ENCODE measurements around the gene STRIT1. TPM values are rescaled to one million over a fixed set of nuclear protein-coding genes. Genes with fewer than 3 reads are reported as not detected.
A peak's percentile ranks its signal among the peaks of the same experiment; 100 is the strongest.

STRIT1 gene
- total RNA-seq, 2 experiments from 2014 or later = not detected

DNA sequence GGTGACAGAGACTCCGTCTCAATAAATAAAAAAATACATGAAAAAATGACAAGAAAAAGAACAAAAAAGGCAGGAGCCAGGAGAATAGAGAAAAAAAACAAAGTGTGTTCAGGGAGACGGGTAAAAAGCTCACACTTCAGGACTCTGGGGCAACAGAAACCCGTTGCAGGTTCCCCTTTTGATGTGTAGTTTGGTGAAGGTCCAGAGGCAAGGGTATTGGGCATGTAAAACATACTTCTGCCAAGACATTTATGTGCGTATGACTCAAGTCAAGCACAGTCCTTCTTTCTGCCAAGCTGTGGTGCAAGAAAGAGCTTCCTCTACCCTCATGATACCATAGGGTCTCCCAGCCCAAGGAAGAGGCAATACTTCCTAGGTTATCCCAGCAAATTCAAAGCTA, 33.4 kb upstream of the STRIT1 start:
- H3K4me1 Mint-ChIP-seq (ENCODE audit: low read depth) = no peaks in the 10 kb centered on the region
- no peak overlapping the region for H3K4me3 Mint-ChIP-seq
- no peaks in the 10 kb centered on the region for H3K9me3 Mint-ChIP-seq
- H3K36me3 Mint-ChIP-seq (ENCODE audit: low read depth) = no peaks in the 10 kb centered on the region
- DNase-seq = no peak
- intact Hi-C loops (cut with micrococcal nuclease) = no loop called here
- no peak overlapping the region for H3K27ac Mint-ChIP-seq
- CTCF ChIA-PET = no interaction called here
- H3K27me3 Mint-ChIP-seq (ENCODE audit: low read depth) = peaks cover 3% of the 10 kb centered on the region

DNA sequence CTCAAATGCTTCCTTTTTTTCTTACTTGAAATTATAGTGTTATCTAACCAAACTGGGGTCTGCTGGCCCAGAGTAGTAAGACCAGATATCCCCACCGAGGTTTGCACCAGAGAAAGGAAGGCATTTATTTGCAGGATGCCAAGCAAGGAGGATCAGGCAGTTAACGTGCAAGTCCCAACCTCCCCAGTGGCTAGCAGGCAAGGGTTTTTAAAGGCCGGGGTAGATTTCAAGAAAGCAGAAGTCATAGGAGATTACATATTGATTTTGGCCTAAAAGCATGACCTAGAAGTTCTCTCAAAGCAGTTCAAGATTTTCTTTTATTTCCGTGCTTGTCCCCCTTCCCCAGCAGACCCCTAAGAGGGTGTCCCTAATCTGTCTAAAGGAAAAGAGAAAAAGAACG, 32.8 kb upstream of the STRIT1 start:
- no peaks in the 10 kb centered on the region for H3K36me3 Mint-ChIP-seq (ENCODE audit: low read depth)
- no peak for DNase-seq
- no peaks in the 10 kb centered on the region for H3K9me3 Mint-ChIP-seq
- H3K4me3 Mint-ChIP-seq = no peak overlapping the region
- no peaks in the 10 kb centered on the region for H3K4me1 Mint-ChIP-seq (ENCODE audit: low read depth)
- H3K27ac Mint-ChIP-seq = no peak overlapping the region
- peaks cover 3% of the 10 kb centered on the region for H3K27me3 Mint-ChIP-seq (ENCODE audit: low read depth)
- CTCF ChIA-PET = no interaction called here
- intact Hi-C loops (cut with micrococcal nuclease) = no loop called here

DNA sequence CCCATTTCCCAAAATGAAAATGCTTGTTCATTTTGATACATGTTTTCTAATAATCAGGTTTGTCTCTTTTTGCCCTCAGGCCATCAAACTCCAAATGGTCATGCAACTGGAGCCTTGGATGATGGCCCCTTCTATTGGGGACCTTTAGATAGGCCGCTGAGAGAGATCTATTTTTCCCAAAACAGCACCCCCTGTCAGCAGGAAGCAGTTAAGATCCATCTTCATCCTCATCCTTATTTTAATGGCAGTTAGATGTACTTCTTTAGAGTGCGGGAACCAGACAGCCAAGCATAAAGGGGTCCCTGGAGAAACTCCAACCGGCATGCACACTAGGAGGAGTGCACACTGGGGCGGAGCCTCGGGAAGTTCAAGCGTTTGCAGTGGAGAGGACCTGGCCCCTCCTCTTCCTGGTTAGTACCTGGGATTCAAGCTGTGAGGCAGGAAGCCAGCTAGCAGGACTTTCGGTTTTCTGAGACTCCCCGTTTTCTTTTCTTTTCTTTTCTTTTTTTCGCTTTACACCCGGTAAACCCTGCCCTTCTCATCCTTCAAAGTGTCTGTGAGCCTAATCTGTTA, 31.9 kb upstream of the STRIT1 start:
- H3K27ac Mint-ChIP-seq = no peak overlapping the region
- intact Hi-C loops (cut with micrococcal nuclease) = no loop called here
- H3K9me3 Mint-ChIP-seq = no peaks in the 10 kb centered on the region
- H3K4me1 Mint-ChIP-seq (ENCODE audit: low read depth) = no peaks in the 10 kb centered on the region
- no peaks in the 10 kb centered on the region for H3K36me3 Mint-ChIP-seq (ENCODE audit: low read depth)
- no peak overlapping the region for H3K4me3 Mint-ChIP-seq
- CTCF ChIA-PET = no interaction called here
- H3K27me3 Mint-ChIP-seq (ENCODE audit: low read depth) = peaks cover 3% of the 10 kb centered on the region
- no peak for DNase-seq

DNA sequence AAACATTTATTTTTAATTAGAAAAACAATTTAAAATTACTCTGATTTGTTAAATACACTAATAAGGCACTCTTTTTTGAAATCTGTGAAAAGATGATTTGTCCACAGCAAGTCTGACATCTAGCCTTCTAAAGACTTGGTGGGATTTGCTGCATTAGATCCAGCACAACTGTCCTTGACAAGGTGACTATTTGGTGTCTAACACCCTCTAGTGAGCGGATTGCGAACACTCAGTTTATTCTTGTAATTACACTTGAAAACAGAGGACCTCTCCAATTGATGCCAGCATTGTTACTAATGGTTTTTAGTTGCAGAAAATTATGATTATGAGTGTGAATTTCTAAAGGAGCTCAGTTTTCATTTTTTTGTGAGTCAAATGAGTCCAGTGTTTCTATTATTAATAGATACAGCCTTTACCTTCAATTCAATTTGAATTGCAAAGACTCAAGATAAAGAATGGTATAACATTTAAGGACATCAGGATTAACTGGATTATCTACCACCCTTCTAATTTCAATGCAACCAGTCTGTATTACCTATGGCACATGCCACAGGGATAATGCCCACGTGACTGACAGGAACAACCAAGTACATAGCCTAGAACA, 29.7 kb upstream of the STRIT1 start:
- H3K4me1 Mint-ChIP-seq (ENCODE audit: low read depth) = no peaks in the 10 kb centered on the region
- H3K9me3 Mint-ChIP-seq = no peaks in the 10 kb centered on the region
- no peaks in the 10 kb centered on the region for H3K27me3 Mint-ChIP-seq (ENCODE audit: low read depth)
- CTCF ChIA-PET = interaction anchor here (0.7 kb wide), 1 partner anchor 347 kb away, joined by 3 read pairs; no protein-coding TSS in a partner anchor
- intact Hi-C loops (cut with micrococcal nuclease) = loop anchor here (1.0 kb wide), 2 partner anchors 564 to 988 kb away; no protein-coding TSS in a partner anchor
- H3K4me3 Mint-ChIP-seq = no peak overlapping the region
- DNase-seq = peak; percentile 47
- no peaks in the 10 kb centered on the region for H3K36me3 Mint-ChIP-seq (ENCODE audit: low read depth)
- H3K27ac Mint-ChIP-seq = no peak overlapping the region

DNA sequence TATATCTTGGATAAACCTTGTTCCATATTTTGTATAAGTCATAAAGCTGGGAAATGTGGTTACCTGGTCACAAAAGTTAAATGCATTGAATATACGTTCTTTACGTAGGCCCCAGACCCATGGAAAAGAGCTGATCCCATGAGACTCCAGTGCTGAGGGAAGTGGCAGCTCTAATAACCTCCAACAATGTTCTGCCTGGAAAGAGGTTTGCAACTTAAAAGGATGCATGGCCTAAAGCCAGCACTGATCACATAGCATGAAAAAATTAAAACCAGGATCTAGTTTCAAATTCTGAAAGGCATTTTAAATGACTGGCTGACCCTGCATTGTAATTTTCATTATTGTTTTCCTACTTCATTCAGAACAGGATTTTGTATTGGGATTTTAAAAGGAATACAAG, 27.9 kb upstream of the STRIT1 start:
- Mint-ChIP-seq H3K4me1 (ENCODE audit: low read depth) (no peaks in the 10 kb centered on the region), H3K9me3 (no peaks in the 10 kb centered on the region), H3K36me3 (ENCODE audit: low read depth) (no peaks in the 10 kb centered on the region), H3K27me3 (ENCODE audit: low read depth) (no peaks in the 10 kb centered on the region), H3K4me3 (no peak overlapping the region), H3K27ac (no peak overlapping the region)
- intact Hi-C loops (cut with micrococcal nuclease) = no loop called here
- CTCF ChIA-PET = interaction anchor here (0.7 kb wide), 1 partner anchor 530 kb away, joined by 3 read pairs; no protein-coding TSS in a partner anchor
- no peak for DNase-seq

DNA sequence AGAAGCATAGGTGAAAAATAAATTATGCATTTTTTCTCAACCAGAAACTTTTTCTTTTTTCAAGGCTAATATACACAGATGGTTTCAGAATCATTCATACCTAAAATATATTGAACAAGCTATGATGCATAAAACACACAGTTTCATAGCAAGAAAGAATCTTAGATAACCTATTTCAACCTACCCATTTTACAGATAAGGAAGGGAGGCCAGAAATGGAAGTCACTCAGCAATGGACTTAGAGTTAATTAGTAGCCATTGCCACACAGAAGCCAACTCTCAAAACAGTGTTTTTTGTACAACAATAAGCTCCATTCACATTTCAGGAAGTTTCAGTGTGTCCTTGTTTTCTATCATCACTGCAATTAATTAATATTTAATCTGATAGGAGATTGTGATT, 27.5 kb upstream of the STRIT1 start:
- H3K36me3 Mint-ChIP-seq (ENCODE audit: low read depth) = no peaks in the 10 kb centered on the region
- H3K4me3 Mint-ChIP-seq = no peak overlapping the region
- H3K9me3 Mint-ChIP-seq = no peaks in the 10 kb centered on the region
- no peak for DNase-seq
- no peaks in the 10 kb centered on the region for H3K4me1 Mint-ChIP-seq (ENCODE audit: low read depth)
- CTCF ChIA-PET = interaction anchor here (0.6 to 0.7 kb wide), 2 partner anchors 529 to 1305 kb away, joined by 3 read pairs; no protein-coding TSS in a partner anchor
- intact Hi-C loops (cut with micrococcal nuclease) = no loop called here
- H3K27me3 Mint-ChIP-seq (ENCODE audit: low read depth) = no peaks in the 10 kb centered on the region
- no peak overlapping the region for H3K27ac Mint-ChIP-seq

DNA sequence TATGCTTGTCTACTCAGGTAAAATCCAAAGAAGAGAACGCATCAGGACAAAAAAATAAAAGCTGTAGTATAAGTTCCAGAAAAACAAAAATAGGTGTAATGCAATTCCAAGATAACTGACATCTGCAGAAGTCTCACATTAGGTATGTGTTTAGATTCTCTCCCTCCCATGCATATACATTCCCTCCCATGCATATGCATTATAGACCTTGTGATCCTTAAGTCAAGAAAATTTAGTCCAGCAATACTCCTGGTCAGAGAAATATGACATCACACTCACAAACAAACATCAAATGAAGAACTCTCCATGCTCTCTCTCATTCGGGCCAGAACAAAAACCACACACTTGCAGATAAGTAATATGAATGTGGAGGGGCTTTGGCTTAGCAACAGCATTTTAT, 25.3 kb upstream of the STRIT1 start:
- no peak overlapping the region for H3K4me3 Mint-ChIP-seq
- intact Hi-C loops (cut with micrococcal nuclease) = no loop called here
- CTCF ChIA-PET = no interaction called here

DNA sequence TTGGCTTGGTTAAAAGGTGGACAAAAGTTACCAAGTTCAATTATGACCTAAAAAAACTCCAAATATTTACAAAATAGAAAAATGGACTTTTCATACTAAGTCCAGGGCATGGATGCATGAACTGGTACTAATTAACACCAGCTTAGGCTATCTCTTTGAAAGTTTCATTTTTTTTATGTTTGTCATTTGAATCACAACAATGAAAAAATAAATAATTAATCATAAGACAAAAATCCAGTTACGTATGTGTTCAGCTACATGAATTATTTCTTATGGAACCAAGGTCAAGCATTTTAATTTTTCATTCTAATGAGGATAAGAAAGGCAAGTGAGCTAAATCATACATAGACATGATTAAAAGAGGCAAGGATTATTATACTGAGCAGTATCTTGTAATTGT, 23.7 kb upstream of the STRIT1 start:
- Mint-ChIP-seq H3K27ac (no peak overlapping the region), H3K4me1 (ENCODE audit: low read depth) (no peaks in the 10 kb centered on the region), H3K4me3 (no peak overlapping the region), H3K9me3 (no peaks in the 10 kb centered on the region), H3K36me3 (ENCODE audit: low read depth) (no peaks in the 10 kb centered on the region), H3K27me3 (ENCODE audit: low read depth) (no peaks in the 10 kb centered on the region)
- intact Hi-C loops (cut with micrococcal nuclease) = no loop called here
- DNase-seq = no peak
- CTCF ChIA-PET = no interaction called here

More for the DNA sequence above, 25.3 kb upstream of the STRIT1 start:
- DNase-seq = no peak
- no peaks in the 10 kb centered on the region for H3K4me1 Mint-ChIP-seq (ENCODE audit: low read depth)
- no peaks in the 10 kb centered on the region for H3K27me3 Mint-ChIP-seq (ENCODE audit: low read depth)
- H3K27ac Mint-ChIP-seq = no peak overlapping the region
- no peaks in the 10 kb centered on the region for H3K36me3 Mint-ChIP-seq (ENCODE audit: low read depth)
- H3K9me3 Mint-ChIP-seq = no peaks in the 10 kb centered on the region

DNA sequence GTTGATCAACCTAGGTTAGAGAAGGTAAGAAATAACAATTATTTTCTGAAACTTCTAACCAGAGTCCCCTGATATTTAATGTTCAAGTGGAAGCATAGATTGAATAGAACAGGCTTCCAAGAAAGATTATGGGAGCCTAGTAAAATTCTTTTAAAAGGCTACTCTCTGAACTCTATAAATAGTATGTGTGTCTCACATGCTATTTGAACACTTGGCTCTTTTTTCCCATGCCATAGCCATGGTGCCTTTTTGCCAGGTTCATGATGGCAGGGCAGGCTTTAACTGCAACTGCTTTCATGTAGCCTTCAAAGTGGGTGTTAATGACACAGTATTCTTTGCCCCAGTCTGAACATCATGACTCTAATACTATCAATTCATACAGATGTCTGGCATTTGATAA, 22.9 kb upstream of the STRIT1 start:
- H3K36me3 Mint-ChIP-seq (ENCODE audit: low read depth) = no peaks in the 10 kb centered on the region
- no peak overlapping the region for H3K27ac Mint-ChIP-seq
- no peaks in the 10 kb centered on the region for H3K9me3 Mint-ChIP-seq
- H3K4me3 Mint-ChIP-seq = no peak overlapping the region
- DNase-seq = no peak
- no peaks in the 10 kb centered on the region for H3K27me3 Mint-ChIP-seq (ENCODE audit: low read depth)
- no peaks in the 10 kb centered on the region for H3K4me1 Mint-ChIP-seq (ENCODE audit: low read depth)
- intact Hi-C loops (cut with micrococcal nuclease) = no loop called here
- CTCF ChIA-PET = no interaction called here

DNA sequence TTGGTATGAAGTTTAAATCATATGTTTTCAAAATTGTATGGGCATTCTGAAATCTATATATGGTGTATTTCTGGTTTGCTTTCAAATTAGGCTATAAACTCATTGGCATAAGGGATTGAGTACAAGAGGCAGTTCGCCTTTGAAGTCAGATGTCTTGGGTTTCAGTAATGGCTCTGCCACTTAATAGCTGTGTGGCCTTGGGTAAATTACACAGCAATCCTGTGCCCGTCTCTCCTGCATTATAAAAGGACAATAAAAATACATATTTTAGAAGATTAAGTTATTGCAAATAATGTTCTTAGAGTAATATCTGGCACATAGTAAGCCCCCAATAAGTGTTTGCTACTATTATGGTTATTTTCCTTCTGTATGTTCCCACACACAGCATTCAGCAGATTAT, 20.4 kb upstream of the STRIT1 start:
- no peaks in the 10 kb centered on the region for H3K36me3 Mint-ChIP-seq (ENCODE audit: low read depth)
- CTCF ChIA-PET = no interaction called here
- H3K4me1 Mint-ChIP-seq (ENCODE audit: low read depth) = no peaks in the 10 kb centered on the region
- no peak overlapping the region for H3K27ac Mint-ChIP-seq
- no peaks in the 10 kb centered on the region for H3K27me3 Mint-ChIP-seq (ENCODE audit: low read depth)
- no peaks in the 10 kb centered on the region for H3K9me3 Mint-ChIP-seq
- H3K4me3 Mint-ChIP-seq = no peak overlapping the region
- intact Hi-C loops (cut with micrococcal nuclease) = no loop called here
- DNase-seq = no peak

DNA sequence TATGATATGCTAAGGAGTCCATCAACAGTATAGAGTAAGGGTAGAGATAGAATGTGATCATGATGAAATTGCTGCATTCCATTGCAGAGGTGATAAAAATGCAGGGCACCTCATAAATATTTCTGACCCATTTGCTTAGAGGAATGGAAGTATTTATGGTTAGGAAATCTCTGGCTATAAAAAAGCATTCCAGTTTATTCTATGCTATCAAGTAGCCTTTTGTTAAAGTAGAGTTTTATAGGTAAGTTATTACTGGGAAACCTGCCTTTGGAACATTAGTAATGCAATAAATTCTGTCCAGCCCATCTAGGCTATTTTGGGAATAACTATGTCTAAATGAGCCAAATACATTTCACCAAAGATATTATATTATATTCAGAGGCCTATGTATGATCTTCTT, 19.8 kb upstream of the STRIT1 start:
- DNase-seq = no peak
- no peaks in the 10 kb centered on the region for H3K4me1 Mint-ChIP-seq (ENCODE audit: low read depth)
- H3K27me3 Mint-ChIP-seq (ENCODE audit: low read depth) = no peaks in the 10 kb centered on the region
- H3K4me3 Mint-ChIP-seq = no peak overlapping the region
- intact Hi-C loops (cut with micrococcal nuclease) = no loop called here
- H3K27ac Mint-ChIP-seq = no peak overlapping the region
- no peaks in the 10 kb centered on the region for H3K36me3 Mint-ChIP-seq (ENCODE audit: low read depth)
- CTCF ChIA-PET = no interaction called here
- no peaks in the 10 kb centered on the region for H3K9me3 Mint-ChIP-seq

DNA sequence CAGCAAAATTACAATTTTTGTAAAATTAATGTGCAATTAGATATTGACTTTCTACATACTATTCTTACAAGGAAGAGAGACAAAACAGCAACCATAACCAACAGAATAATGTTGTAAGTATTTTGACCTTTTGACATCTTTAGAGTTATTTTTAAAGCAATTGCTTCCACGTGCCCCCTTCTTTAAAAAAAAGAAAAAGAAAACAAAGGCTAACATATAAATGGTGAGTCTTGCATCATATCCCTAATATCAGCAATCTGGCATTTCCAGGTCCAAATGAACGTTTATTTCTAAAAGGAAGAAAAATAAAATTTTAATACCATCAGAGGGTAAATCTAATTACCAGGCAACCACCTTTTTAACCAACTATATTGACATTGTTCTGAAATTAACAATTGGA, 19.3 kb upstream of the STRIT1 start:
- CTCF ChIA-PET = no interaction called here
- no peak overlapping the region for H3K27ac Mint-ChIP-seq
- no peaks in the 10 kb centered on the region for H3K9me3 Mint-ChIP-seq
- no peak overlapping the region for H3K4me3 Mint-ChIP-seq
- no peaks in the 10 kb centered on the region for H3K4me1 Mint-ChIP-seq (ENCODE audit: low read depth)
- intact Hi-C loops (cut with micrococcal nuclease) = no loop called here
- no peaks in the 10 kb centered on the region for H3K36me3 Mint-ChIP-seq (ENCODE audit: low read depth)
- no peak for DNase-seq
- H3K27me3 Mint-ChIP-seq (ENCODE audit: low read depth) = no peaks in the 10 kb centered on the region

DNA sequence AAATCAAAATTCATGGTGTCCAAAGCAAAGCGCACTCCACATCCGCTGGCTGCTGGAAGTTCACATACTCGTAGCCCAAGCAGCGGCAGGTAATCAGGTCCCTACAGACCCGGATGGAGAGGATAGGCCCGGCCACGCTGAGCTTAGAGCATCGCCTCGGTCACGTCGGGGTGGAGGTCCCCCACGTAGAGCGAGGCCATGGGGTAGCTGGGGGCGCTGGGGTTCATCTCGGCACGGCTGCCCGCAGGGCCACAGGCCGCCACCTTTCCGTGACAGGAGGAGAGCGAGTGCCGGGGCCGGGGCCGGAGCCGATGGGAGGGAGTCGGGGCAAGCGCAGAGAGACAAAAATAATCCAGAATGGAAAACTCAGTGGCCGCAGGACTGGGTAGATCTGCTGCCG, 16.1 kb upstream of the STRIT1 start:
- Mint-ChIP-seq H3K4me3 (no peak overlapping the region), H3K9me3 (no peaks in the 10 kb centered on the region), H3K27ac (no peak overlapping the region), H3K27me3 (ENCODE audit: low read depth) (no peaks in the 10 kb centered on the region), H3K36me3 (ENCODE audit: low read depth) (no peaks in the 10 kb centered on the region), H3K4me1 (ENCODE audit: low read depth) (no peaks in the 10 kb centered on the region)
- DNase-seq = no peak
- intact Hi-C loops (cut with micrococcal nuclease) = no loop called here
- CTCF ChIA-PET = no interaction called here
